ENCODE results near the gene PRDM11.

PRDM11 gene

DNA sequence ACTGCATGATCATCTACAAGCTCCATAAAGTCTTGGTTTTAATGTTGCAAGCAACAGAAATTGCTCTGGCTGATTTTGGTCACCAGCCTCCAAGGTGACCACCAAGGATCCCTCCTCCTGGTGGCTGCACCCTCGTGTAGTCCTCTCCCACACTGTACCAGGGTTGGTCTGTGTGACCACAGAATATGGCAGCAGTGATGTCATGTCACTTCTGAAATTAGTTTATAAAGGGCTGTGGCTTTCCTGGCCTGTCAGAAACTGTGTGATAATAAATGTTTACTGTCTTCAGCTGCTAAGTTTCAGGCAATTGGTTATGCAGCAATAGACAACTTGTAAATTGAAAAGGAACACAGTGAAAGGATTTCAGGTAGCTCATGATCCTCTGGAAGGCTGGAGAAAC, 5.3 kb upstream of the PRDM11 start:
- in situ Hi-C loops (cut with HindIII; ENCODE audit: low sequenced_read_pairs): no loop called here

DNA sequence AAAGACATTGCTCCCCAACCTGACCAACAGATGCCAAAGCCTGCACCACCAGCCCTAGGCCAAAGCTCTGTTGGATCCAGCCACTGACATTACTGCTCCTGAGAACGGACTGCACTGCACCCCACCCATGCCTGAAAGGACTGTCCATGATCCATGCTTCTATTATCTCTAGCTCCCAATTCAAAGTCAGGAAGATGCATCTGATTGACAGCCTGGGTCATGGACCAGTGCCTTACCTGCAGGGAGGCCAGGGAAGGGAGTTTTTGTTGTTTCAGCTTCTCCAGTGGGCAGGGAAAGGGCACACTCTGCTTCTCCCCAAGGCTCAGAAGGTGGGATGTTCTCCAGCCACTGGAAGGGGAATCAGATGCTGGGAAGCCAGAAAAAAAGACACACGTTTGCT, 4.8 kb upstream of the PRDM11 start:
- in situ Hi-C loops (cut with HindIII; ENCODE audit: low sequenced_read_pairs): no loop called here

DNA sequence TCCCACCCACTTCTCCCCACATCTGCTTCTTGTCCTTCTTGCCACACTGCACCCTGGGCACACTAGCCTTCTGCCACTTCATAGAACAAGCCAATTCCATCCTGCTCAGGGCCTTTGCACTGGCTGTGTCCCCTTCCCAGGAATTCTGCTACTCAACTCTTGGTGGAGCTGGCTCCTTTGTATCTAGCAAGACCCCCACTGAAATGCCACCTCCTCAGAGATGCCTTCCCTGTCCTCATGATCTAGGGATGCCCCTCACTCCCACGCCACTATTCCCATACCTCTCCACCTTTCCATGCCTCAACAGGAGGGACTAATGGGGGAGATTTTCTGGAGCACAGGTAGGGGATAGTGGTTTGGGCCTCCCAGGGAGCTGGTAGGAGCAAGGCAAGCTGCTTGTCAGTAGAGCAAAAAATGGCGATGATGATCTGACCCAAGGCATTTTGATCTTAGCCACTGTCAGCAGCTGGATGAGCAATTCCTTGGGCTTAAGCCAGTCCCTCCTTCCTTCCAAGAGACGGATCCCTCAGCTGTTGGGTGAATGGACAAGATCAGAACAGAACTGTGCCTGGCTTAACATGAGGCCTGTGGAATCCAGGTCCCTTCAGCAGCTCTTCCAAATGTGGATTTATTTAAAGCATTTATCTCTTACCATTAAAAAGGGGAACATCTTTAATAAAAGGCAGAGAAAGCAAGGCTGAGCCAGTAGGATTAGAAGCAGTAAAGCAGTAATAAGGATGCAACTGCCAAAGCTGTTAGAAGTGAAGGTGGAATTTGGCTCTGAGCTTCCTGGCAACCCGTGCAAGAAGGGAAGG, 4.0 kb upstream of the PRDM11 start:
- in situ Hi-C loops (cut with HindIII; ENCODE audit: low sequenced_read_pairs): no loop called here

DNA sequence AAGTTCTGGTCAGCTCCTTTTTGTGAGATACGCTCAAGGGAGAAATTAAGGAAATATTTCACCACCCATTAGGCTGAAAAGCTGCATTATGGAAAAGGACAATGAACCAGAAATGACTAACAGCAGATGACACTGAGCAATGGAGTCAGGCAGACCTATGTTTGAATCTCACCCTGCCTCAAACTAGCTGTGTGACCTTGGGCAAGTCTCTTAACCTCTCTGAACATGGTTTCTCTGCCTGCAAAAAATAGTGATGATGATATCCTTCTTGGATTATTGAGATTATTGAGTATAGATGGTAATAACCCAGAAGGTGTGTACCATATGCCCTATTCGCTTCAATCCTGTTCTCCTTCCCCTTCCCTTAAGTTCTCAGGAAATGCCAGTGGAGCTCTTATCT, 2.9 kb upstream of the PRDM11 start:
- in situ Hi-C loops (cut with HindIII; ENCODE audit: low sequenced_read_pairs): no loop called here

DNA sequence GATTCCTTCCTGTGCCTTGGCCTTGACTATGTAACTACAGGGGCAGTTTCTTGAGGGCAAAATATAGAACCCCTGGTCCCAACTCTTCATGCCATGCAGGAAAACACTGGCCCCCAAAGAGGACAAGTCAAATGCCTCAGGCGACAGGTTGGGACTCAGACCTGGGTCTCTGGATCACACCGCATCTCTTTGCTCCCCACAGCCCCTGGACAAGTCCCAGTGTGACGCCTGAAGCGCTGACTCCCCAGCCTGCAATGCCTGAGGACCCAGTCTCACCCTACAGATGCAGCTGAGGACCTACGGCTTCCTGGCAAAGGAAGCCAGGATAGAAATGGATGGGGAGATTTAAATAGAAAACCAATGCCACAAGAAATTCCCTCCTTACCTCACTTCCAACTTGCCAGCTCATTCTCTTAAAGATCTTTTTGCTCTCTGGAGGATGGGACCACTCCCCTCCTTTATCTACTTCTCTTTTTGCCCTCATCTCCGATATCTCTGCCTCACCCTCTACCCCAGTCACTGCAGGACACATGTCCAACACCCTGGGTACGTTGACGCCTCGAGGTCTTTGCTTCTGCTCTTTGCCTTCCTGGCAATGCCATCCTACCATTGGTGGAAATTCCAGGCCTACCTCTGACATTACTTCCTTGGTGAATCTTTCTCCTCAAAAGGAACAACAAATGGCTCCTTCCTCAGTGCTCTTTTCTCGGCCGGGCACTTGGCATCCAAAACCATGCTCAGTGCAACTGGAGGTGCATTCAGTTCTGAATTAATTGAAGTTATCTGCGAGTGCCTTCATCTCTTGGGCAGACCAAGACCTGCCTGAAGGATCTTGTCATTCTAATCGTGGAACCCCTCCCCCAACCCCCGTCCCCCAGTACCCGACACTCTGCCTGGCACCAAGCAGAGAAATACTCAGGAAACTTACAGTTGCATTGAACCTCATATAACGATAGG, 2.0 kb upstream of the PRDM11 start:
- in situ Hi-C loops (cut with HindIII; ENCODE audit: low sequenced_read_pairs): no loop called here

DNA sequence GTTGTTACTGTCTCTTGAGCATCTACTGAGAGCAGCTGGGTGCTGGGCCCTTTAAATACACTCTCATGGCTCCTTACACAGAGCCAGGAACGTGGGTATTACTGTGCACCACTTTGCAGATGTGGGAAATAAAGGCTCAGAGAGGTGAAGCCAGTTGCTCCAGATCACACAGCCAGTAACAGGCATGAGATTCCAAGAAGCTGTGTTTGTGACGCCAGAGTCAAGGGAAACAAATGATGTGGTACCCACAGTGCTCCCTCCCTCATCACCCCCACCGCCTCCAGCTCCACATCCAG, 1.4 kb upstream of the PRDM11 start:
- in situ Hi-C loops (cut with HindIII; ENCODE audit: low sequenced_read_pairs): no loop called here

DNA sequence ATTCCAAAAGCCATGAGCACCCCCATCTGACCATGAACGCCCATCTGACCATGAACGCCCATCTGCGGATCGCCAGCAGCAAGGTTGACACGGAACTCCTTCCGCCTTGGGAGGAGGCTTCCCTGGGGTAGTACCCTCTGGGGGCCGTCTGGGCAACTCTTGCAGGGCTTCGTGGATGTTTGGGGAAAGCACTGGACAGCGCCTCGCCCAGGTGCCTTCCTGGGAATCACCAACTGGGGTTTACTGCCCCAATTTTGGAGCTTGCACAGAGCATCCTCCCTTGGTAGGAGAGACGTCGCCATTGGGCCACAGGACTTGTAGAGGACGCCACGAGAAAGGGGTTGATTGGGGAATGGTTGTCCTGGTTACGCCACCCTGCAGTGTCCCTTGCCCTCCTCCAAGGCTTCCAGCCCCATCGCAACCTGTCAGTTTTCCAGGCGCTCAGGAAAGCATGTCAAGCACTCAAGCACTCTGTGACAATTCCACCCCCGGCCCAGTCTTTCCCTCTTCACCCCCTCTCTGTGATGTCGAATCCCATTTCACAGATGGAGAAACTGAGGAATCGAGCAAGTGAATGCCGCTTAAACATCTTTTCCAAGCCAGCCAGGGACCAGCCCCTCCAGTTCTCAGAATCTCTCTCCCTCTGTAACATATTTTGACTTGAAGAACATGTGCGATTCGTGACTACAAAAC, 914 bp upstream of the PRDM11 start:
- in situ Hi-C loops (cut with HindIII; ENCODE audit: low sequenced_read_pairs): no loop called here

DNA sequence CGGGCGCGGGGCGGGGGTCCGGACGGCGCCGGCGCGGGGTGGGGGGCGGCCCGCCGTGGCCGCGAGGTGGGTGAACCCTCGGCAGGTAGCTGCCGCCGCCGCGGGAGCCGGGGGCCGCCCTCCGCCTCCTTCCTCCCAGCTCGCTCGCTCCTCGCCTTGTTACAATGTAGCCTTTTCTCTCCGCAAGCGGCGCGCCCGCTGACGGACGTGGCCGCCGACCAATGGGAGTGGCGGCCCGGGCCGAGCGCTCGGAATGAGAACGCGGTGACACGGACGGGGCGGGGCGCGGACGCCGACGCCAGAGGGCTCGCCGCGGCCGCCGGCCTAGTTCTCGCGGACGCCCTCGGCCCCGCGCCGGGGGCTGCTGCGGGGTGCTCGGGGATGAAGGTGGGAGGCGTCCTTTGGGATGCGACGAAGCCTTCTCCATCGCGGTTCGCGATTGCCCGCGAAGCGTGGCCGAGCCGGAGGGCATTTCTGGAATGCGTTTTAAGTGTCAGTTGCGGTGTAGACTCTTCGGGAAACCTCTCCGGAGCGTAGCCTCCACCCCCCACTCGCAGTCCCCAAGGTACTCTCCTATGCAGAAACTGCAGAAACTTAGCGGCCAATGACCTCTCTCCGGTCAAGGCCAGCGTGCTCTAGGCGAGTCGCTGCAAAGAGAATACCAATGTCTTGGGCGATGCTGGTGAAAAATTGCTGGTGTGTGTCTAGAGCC, 734 bp downstream of the PRDM11 start:
- in situ Hi-C loops (cut with HindIII; ENCODE audit: low sequenced_read_pairs): no loop called here

DNA sequence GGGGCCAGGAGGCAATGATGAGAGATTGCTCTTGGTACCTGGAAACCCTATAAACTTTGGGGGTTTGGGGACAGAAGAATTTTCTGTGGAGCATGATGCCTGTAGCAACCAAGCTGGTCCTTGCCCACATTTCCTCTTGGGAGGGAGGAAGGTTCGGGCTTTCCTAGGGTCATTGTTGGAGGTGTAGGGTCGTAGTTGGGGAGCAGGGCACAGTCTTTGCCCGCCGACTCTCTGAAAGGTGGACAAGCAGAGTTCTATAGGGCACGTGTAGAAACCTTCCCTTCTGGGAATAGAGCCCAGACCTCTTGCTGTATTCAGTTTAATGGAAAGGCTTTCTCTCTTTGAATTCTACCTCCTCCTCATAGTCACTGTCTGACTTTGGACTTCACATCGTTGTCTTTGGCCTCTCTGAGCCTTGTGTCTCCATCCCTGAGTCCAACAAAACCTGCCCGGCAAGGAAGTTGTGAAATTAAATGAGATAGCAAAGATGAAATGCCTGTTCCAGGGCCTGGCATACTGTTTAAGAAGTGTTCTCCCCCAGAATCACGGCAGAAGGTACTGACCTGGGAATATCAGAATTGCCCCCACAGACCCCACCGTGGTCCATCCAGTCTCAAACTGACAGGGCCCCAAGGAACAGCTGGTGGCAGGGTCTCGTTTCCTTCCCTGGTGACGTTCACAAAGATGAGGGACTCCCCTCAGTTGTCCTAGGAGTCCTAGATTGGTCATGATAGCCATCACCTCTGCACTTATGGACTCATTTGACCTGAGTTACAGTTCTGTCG, 1.6 kb downstream of the PRDM11 start:
- in situ Hi-C loops (cut with HindIII; ENCODE audit: low sequenced_read_pairs): no loop called here

DNA sequence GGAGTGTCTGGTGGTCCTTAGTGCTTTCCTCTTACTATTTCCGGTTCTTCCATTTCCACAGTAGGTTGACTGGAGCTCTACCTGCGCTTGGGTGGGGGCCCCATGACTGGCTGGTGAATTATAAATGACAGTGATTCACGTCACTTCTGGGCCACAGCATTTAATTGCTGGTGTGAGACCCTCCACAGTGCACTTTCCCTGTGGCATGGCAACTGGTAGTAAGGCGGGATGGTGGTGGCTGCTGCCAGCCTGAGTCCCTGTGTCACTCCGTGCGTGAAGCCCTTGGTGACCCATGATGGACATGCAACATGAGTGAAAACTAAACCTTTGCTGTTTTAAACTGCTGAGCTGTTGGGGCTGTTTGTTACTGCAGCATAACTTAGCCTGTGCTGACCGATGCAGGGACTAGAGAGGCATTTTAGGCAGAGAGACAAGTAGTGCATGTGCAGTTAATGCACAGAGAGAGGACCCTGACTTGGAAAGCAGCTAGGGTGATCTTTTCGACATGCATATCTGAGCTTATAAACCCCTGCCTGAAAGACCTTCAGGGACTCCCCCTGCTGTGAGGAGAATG, 3.1 kb downstream of the PRDM11 start:
- in situ Hi-C loops (cut with HindIII; ENCODE audit: low sequenced_read_pairs): no loop called here

DNA sequence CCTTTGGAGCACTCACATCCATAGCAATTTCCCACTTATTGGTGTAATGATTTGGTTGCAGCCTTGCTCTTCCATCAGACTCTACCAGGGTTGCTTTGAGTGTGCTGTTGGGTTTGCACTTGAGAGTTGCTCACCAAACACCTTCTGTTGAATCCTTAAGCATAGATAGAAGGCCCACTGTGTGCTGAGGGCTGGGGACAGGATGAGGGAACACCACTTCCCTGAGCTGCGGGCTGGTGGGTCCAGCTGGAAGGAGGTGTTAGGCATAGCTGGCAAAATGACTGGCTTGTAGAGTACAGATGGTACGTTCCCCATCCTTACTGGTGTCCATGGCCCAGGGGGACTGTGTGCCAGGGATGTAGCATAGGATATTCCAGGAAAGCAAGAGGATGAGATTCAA, 3.9 kb downstream of the PRDM11 start:
- in situ Hi-C loops (cut with HindIII; ENCODE audit: low sequenced_read_pairs): no loop called here

DNA sequence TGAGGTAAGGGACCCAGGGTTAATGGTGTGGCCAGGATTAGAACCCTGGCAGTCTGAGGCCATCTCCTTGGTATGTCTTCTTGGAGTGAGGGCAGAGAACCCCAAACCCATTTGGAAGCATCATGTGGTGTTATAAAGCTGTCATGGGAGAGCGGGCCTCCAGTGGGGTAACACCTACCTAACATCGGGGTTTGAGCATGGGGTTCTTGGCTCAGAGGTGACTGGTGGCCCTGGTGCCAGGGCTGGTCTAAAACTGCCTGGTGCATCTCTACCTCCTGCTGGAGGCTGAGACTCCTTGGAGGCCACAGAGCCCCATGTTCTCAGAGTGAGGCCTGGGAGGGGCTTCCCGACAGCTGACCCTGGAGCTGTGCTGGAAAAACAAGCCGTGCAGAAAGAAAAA, 4.5 kb downstream of the PRDM11 start:
- in situ Hi-C loops (cut with HindIII; ENCODE audit: low sequenced_read_pairs): no loop called here

DNA sequence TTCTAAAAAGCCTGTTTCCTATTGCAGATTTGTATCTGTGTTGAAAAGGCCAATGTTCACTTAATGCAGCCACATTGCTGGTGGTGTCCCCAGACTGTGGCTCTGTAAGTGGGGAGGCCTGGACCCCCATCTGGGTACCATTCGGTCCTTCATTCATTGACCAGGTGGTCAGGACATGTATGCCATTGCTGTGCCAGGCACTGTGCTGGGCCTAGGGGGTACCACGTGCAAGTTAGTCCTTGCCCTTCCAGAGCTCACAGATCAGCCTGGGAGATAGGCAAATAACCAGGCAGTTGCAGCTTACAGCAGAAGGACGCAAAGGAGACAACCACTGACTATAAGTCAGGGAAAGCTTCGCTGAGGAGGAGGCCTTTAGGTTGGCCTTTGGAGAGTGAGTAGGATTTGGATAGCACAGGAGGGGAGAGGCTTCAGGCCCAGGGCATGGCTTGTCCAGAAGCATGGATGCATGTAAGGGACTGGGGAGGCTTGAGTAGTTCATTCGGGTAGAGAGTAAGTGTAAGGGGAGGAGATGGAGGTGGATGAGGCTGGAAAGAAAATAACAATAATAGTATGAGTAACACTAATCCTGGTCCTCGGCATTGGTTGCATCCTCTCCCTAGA, 5.0 kb downstream of the PRDM11 start:
- in situ Hi-C loops (cut with HindIII; ENCODE audit: low sequenced_read_pairs): no loop called here

DNA sequence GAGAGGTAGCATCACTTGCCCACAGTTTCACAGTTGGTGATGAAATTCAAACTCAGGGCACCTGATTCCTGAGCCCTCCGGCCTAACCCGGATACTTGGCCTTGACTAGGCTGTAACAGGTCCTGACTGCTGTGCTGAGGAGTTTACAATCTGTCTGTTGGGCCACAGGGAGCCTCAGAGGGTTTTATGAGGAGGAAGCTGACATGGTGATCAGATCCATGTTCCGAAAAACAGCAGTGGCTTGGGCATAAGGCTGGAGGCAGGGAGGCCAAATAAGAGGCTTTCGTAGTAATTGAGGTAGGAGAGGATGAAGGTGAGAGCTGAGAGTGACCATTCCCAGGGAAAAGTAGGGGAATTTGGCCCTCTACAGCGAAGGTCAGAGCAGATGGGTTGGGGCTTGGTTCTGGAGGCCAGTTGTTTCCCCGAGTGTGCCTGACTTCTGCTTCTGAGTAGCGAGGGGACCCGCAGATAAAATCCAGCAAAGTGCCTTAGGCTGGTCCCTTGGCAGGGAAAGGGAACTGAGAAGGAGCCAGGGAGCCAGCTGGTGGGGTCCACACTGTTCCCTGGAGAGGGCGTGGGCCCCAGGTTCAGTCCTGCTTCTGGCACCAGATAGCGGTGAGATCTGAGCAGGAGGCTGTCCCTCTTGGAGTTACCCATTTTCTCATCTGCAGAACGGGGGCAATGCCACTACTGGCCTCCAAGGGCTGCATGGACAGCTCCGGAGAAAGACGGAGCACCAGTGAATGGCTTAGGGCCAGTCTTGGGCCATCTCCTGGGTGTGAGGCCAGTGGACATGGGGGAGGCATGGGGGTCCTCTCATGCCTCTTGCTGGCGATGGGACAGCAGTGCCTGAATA, 6.5 kb downstream of the PRDM11 start:
- in situ Hi-C loops (cut with HindIII; ENCODE audit: low sequenced_read_pairs): no loop called here

DNA sequence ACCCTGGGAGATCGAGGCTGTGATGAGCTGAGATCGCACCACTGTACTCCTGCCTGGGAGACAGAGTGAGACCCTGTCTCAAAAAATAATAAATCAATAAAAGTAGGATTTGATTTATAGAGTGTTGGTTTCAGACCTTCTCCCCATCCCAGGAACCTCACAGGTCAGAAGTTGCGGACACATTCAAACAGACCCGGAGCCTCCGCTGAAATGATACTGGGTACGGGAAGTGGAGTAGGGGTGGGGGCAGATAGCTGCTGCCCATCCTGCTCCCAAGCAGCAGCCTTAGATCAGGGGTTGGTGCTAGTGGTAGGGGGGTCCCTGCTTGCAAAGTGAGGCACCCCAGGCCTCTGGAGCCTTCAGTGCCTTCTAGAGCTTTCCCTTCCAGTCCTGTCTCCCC, 7.8 kb downstream of the PRDM11 start:
- in situ Hi-C loops (cut with HindIII; ENCODE audit: low sequenced_read_pairs): no loop called here

DNA sequence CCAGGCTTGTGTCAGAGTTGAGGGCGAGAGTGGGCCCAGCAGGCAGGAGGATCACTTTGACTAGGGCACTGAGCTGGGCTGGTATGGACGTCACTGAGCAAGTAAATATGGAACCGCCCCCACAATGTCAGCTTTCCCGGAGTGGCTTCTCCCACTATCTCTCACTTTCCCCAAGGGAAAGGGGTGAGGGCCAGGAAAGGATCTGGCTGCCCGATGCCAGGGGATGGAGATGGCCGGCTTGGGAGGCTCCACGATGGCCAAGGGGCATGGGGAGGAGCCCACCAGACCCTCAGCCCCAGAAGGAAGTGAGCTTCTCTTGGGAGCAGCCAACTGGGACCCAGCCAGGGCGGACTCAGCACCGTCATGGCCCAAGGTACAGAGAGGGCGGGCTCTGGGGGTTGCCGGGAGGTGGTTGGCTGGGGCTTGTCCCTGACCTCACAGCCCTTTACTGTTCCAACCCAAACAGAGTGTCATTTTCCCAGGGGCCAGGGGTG, 8.7 kb downstream of the PRDM11 start:
- in situ Hi-C loops (cut with HindIII; ENCODE audit: low sequenced_read_pairs): no loop called here

DNA sequence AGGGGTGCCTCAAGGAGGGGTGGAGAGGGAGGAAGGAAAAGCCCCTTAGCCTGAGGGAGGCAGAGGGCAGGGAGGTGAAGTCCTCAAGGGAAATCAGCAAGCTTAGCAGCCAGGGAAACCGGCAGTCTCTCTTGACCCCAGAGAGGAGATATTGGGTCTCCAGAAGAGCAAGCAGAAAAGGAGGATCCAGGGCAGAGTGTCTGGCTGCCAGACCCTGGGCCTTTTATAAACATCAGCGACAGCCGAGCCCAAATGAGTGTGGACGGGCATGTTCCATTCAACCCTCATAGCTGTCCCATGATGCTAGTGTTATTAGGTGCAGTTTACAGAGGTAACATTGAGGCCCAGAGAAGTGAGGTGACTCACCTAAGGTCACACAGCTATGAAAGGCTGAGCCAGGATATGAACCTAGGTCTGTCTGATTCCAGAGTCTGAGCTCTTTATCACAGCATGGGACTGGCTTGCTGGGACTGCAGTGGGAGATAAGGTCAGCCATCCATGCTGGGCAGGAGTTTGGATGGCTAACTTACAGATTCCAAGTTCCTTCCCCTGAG, 9.3 kb downstream of the PRDM11 start:
- in situ Hi-C loops (cut with HindIII; ENCODE audit: low sequenced_read_pairs): no loop called here

DNA sequence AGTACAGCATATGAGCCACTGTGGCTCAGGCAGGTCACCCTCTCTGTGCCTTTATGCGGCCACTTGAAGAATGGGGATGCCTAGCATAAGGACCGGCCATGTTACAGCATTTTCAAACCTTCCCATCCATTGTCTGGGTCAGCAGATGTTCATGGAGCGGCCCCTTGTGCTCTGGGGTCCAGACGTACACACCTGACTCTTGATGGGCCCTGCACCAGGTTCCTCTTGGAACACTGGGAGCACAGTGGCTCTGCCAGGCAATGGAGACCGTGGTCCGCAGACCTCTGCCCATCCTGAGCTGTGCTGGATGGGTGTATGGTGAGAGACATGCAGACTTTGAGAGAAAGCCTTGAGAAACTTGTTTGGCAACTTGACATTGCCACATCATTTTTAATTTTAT, 9.8 kb downstream of the PRDM11 start:
- in situ Hi-C loops (cut with HindIII; ENCODE audit: low sequenced_read_pairs): no loop called here
